Brain microvascular endothelial cell (primary cell): ENCODE results near the gene DIPK1C.

ENCODE experiments used
- DNase-seq: peaks from one replicate; pipeline ENCODE4 v3.0.0-alpha.2; 2020
- H3K27ac ChIP-seq: fragments of 250-450 bp; sonication (Bioruptor Pico); 2 replicates; pipeline ENCODE4 v1.5.1; 2020; ENCODE audit warnings: mild to moderate bottlenecking, moderate library complexity
- H3K27me3 ChIP-seq: fragments of 250-450 bp; sonication (Bioruptor Pico); replicated peaks from 2 replicates; pipeline ENCODE4 v1.5.1; 2020; ENCODE audit warnings: mild to moderate bottlenecking
- H3K36me3 ChIP-seq: fragments of 250-450 bp; sonication (Bioruptor Pico); replicated peaks from 2 replicates; pipeline ENCODE4 v1.5.1; 2020; ENCODE audit warnings: mild to moderate bottlenecking
- H3K4me3 ChIP-seq: 2 replicates; pipeline ENCODE4 v1.5.1; 2011; ENCODE audit warnings: low read depth, mild to moderate bottlenecking, control low read depth, low read length, moderate library complexity
- CTCF ChIP-seq: IDR thresholded peaks from 2 replicates; pipeline ENCODE4 v1.5.1; 2011; ENCODE audit warnings: low read depth, mild to moderate bottlenecking, moderate library complexity, low read length, control low read depth, inconsistent platforms; ENCODE audit errors: missing control alignments
- in situ Hi-C: cut with HindIII; loops from 2 replicates; pipeline ENCODE4 v1.10.0; 2017; ENCODE audit warnings: low sequenced_read_pairs, low pct_ligation_motif_present

DIPK1C gene

GRCh38 chr18:74479486-74480148 is 22.5 kb upstream of the DIPK1C start:
- no peak overlapping the region for H3K27ac ChIP-seq
- no peak overlapping the region for H3K4me3 ChIP-seq
- no peak for TF ChIP-seq CTCF
- no peaks in the 10 kb centered on the region for H3K27me3 ChIP-seq
- DNase-seq: no peak
- in situ Hi-C loops: no loop called here
- H3K36me3 ChIP-seq: no peaks in the 10 kb centered on the region

GRCh38 chr18:74478880-74479279 is 21.8 kb upstream of the DIPK1C start:
- DNase-seq: no peak

GRCh38 chr18:74478316-74478715 is 21.2 kb upstream of the DIPK1C start:
- in situ Hi-C loops: no loop called here
- no peak overlapping the region for H3K27ac ChIP-seq
- H3K36me3 ChIP-seq: no peaks in the 10 kb centered on the region
- DNase-seq: no peak
- no peak for TF ChIP-seq CTCF
- no peak overlapping the region for H3K4me3 ChIP-seq
- no peaks in the 10 kb centered on the region for H3K27me3 ChIP-seq

More at GRCh38 chr18:74478880-74479279, 21.8 kb upstream of the DIPK1C start:
- Histone ChIP-seq H3K27me3 (no peaks in the 10 kb centered on the region), H3K4me3 (no peak overlapping the region), H3K36me3 (no peaks in the 10 kb centered on the region), H3K27ac (no peak overlapping the region)
- in situ Hi-C loops: no loop called here
- no peak for TF ChIP-seq CTCF

GRCh38 chr18:74477771-74478170 is 20.7 kb upstream of the DIPK1C start:
- no peak for DNase-seq

GRCh38 chr18:74476140-74476539 is 19.0 kb upstream of the DIPK1C start:
- Histone ChIP-seq H3K27me3 (no peaks in the 10 kb centered on the region), H3K27ac (no peak overlapping the region), H3K36me3 (no peaks in the 10 kb centered on the region), H3K4me3 (no peak overlapping the region)
- in situ Hi-C loops: no loop called here
- peak; percentile 19 for DNase-seq
- TF ChIP-seq CTCF: peak; percentile 89

More at GRCh38 chr18:74477771-74478170, 20.7 kb upstream of the DIPK1C start:
- no peak overlapping the region for H3K4me3 ChIP-seq
- in situ Hi-C loops: no loop called here
- H3K36me3 ChIP-seq: no peaks in the 10 kb centered on the region
- H3K27ac ChIP-seq: no peak overlapping the region
- no peaks in the 10 kb centered on the region for H3K27me3 ChIP-seq
- no peak for TF ChIP-seq CTCF
